ENCODE data around the gene NLRP1.
A peak's percentile ranks its signal among the peaks of the same experiment; 100 is the strongest.
"Not testable (repeated sequence)": the region's sequence is repeated elsewhere in the genome, so short reads cannot be mapped to it uniquely, and the experiment has no call there.

Gene NLRP1

DNA sequence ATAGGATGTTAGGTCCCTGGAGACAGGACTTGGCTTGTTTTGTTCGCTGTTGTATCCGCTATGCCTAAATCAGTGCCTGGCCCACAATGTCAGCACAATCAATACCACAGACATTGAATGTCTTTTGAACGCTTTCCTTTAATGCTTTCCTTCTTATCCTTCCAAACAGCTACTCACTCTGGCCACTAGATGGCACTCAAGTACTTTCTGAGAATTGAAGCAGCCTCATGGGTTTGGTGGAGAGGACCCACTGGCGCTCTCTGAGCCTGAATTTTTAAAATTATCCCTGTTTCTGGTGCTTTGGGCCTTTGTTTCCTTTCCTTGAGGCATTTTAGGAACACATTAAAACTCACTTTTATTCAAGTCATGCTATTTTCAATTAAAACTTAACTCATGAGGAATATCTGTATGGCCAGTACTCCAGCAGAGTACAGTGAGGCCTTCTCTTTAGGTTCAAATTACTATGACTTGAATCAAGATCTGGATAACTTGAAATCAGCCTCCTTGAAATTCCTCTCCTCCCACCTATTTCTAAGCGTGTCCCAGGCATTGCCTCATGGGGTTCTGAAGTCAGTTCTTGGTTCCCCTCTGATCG lies 3.2 kb upstream of the NLRP1 start:
- no peak for FAIRE-seq
- DNase-seq (ENCODE audit: low spot score), result peak; percentile 56

DNA sequence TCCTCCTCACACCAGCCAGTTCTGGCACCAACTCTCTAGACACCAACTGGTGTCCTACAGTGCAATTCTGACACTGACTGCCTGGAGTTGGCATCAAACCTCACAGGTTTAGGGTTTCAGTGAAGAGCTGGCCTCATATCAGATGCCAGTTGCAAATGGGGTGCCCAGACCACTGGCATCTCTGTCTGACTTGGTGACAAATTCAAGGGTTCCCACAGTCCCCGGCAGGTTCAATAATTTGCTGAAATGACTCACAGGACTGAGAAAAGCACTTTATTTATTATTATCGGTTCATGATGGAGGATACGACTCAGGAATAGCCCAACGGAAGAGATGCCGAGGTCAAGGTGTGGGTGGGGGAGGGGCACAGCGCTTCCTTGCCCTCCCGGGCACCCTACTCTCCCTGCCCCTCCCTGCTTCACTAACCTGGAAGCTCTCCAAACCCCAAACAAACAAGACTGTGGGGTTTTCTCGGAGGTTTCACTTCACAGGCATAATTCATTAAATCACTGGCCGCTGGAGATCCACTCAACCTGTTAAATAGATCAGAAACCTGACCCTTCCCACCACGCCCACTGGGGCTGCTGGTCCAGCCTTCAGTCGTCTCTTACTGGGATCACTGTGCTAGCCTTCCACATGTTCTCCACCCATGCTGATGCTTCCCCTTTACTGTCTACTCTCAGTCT lies 1.7 kb upstream of the NLRP1 start:
- FAIRE-seq (peak; percentile 39), DNase-seq (ENCODE audit: low spot score) (peak; percentile 74)

DNA sequence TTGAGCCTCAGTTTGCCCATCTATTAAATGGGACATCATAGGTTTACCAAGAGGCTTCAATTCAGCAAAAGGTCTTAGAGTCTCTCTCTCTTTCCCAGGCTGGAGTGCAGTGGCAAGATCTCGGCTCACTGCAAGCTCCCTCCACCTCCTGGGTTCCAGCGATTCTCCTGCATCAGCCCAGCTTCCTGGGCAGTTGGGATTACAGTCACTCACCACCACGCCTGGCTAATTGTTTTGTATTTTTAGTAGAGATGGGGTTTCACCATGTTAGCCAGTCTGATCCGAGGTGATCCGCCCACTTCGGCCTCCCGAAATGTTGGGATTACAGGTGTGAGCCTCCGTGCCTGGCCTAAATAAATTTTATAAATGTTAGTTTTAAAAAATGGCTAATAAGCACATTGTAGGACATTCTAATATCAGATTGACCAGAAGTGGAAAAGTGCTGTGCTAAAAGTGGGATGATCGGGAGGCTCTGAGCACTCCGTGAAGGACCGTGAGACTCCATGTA lies 1.0 kb upstream of the NLRP1 start:
- FAIRE-seq, result no peak

DNA sequence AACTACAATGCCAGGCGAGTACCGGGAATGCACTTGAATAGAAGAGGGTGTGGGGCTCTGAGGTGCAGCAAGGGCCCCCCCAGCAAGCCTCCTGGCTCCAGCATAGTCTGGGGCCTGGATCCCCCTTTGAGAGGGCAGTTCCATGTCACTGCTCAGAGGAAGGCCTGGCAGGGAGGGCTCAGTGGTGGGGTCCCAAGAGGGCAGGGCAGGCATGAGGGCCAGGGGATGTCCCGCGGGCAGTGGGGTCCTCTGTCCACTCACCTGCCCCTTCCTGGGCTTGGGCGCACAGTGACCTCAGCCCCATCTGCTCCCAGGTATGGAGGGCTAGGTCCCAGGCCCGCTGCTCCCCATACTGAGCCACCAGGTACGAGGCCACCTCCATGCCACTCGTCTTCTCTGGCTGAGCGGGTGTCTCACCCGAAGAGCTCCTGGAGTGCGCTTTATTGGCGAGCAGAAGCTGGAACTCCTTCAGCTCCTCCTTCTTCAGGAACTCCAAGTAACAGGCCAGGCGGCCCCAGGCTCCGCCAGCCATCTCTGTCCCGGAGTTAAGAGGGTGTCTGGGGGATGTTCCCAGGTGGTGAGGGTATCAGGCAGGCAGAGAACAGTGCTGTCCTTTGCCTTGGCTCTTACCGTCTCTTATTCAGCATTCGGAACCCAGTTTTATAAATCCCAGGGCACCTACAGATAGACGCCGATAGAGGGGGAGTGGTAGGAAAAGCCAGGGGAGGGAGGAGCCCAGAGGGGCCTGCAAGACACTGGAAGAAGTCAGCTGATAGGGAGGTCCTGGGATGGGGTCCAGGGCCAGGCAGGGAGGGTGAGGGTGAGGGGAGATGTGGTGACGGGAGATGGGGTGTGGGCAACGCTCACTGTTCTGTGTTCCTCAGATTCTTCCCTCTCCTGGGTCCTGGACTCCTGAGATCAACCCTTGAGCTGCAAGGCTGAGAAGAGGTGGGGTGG lies 605 bp downstream of the NLRP1 start:
- no peak for FAIRE-seq

More for the DNA sequence above, 1.0 kb upstream of the NLRP1 start:
- no peak for DNase-seq (ENCODE audit: low spot score)

DNA sequence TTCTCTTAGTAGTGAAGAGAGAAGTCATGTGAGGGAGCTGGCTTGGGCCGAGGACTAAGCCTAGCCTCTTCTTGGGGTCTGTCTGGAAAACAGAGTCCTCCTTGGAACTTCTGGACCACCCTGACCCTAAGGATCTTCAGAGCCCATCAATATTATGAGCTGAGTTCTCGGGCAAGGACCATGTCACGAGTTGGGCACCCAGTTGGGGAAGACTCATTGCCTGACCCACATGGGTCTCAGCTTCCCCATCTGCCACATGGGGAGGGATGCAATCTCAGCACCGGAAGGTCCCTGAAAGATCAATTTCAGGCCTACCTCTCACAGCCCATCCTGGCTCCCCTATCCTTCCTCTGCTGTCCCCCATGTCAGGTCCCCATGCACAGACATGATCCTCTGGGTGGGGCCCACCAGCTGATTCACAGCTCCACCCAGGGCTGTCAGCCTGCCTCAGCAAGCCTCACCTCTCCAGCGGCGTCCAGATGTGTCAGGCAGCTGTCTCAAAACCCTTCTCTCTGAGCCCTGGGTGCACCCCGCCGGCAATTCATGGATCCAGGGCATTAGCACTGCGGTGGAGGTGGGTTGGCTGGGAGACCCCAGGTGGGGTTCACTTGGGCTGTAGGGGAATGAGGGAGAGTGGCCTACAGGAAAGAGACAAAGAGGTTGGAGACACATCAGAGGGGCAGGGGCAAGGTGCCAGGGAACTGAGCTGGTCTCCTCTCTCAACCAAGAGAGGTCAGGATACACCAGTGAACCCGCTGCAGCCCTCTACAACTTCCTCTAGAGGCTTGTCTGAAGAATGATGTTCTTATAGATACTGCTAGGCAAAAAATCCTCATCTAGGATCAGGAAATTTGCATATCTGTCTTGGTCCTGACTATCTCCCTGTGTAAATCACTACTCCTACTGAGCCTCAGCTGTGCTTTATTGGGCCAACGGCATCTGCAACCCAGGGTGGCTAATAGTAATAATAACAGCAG lies 1.8 kb downstream of the NLRP1 start:
- no peak for DNase-seq (ENCODE audit: low spot score)
- FAIRE-seq, result no peak

More for the DNA sequence above, 605 bp downstream of the NLRP1 start:
- no peak for DNase-seq (ENCODE audit: low spot score)

DNA sequence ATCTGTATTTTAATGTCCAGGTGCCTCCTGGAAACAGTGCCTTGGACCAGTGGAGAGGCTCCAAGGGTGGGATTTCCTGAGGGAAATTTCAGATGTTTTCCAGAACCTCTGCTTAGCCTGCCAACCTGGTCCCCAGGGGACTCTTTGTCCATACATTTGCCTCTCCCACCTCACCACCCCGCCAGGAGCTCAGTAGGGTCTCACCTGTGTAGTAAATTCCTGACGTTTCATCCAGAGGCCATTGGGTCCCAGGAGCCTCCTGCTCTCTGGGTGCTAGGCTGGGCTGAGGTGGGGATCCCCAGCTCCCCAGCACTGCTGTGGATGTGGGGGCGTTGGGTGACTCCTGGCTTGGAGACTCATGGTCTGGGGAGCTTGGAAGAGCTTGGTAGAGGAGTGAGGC lies 2.7 kb downstream of the NLRP1 start:
- FAIRE-seq (no peak), DNase-seq (ENCODE audit: low spot score) (no peak)

DNA sequence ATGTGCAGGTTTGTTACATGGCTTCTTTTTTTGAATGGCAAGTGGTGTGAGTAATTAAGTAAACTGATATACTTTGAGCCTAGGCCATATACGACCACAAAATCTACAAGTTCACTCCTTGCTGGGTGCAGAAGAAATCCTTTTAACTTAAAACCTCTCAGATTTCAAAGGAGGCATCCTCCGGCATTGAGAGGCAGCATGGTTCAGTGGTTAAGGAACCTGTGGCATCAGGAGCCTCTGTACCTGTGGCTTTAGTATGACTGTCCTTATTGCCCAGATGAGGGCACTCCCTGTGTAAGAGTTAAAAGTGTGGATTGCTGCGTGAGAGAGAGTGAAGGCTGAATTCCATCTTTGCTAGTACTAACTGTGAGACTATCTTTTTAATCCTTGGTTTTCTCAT lies 3.3 kb downstream of the NLRP1 start:
- DNase-seq (ENCODE audit: low spot score) (no peak), FAIRE-seq (no peak)

DNA sequence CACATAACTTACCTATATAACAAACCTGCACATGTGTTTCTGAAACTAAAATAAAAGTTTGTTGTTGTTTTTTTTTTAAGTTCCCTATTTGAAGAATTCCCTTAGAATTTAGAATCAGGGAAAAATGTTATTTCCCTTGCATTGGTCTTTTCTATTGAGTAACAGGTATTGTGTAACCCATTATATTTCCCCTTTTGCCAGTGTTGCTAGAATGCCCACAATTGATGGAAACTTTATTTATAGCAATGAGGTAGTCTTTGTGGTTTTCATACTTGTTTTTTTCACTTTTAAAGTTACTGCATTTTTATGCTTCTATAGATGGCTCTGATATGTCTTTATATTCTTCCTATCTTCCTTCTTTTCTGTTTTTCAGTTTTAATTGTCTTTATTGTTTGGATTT lies 3.9 kb downstream of the NLRP1 start:
- FAIRE-seq (no peak), DNase-seq (ENCODE audit: low spot score) (no peak)

DNA sequence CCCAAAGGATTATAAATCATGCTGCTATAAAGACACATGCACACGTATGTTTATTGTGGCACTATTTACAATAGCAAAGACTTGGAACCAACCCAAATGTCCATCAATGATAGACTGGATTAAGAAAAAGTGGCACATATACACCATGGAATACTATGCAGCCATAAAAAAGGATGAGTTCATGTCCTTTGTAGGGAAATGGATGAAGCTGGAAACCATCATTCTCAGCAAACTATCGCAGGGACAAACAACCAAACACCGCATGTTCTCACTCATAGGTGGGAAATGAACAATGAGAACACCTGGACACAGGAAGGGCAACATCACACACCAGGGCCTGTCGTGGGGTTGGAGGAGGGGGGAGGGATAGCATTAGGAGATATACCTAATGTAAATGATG lies 5.5 kb downstream of the NLRP1 start:
- DNase-seq (ENCODE audit: low spot score); FAIRE-seq: not testable (repeated sequence)

DNA sequence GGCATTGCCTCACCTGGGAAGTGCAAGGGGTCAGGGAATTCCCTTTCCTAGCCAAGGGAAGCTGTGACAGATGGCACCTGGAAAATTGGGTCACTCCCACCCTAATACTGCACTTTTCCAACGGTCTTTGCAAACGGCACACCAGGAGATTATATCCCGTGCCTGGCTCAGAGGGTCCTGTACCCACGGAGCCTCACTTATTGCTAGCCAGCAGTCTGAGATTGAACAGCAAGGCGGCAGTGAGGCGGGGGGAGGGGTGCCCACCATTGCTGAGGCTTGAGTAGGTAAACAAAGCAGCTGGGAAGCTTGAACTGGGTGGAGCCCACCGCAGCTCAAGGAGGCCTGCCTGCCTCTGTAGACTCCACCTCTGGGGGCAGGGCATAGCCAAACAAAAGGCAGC lies 11.3 kb downstream of the NLRP1 start:
- not testable (repeated sequence) for DNase-seq (ENCODE audit: low spot score); FAIRE-seq

DNA sequence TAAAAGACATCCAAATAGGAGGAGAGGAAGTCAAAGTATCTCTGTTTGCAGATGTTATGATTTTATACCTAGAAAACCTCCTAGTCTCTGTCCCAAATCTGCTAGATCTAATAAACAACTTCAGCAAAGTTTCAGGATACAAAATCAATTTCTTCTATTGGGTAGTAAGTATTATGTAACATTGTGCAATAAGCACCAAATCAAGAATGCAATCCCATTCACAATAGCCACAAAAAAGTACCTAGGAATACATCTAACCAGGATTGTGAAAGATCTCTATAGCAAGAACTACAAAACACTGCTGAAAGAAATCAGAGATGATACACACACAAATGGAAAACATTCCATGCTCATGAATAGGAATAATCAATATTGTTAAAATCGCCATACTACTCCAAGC lies 13.0 kb downstream of the NLRP1 start:
- DNase-seq (ENCODE audit: low spot score) (no peak), FAIRE-seq (no peak)

DNA sequence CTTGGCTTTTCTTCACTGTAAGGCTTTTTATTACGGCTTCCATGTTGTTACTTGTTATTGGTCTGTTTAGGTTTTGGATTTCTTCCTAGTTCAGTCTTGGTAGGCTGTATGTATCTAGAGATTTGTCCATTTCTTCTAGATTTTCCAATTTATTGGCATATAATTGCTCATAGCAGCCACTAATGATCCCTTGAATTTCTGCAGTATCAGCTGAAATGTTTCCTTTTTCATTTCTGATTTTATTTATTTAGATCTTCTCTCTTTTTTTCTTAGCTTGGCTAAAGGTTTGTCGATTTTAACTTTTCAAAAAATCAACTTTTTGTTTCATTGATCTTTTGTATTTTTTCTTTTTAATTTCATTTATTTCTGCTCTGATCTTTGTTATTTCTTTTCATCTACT lies 18.5 kb downstream of the NLRP1 start:
- DNase-seq (ENCODE audit: low spot score) (no peak), FAIRE-seq (peak; percentile 37)

DNA sequence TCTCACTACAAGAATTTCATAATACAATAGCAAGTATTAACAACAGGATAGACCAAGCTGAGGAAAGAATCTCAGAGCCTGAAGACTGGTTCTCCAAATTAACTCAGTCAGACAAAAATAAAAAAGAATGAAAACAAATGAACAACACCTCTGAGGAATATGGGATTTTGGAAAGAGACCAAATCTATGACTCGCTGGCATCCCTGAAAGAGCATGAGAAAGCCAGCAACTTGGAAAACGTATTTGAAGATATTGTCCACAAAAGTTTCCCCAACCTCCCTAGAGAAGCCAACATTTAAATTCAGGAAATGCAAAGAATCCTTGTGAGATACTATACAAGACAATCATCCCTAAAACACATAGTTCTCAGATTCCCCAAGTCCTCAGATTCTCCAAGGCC lies 20.9 kb downstream of the NLRP1 start:
- DNase-seq (ENCODE audit: low spot score) (no peak), FAIRE-seq (no peak)

DNA sequence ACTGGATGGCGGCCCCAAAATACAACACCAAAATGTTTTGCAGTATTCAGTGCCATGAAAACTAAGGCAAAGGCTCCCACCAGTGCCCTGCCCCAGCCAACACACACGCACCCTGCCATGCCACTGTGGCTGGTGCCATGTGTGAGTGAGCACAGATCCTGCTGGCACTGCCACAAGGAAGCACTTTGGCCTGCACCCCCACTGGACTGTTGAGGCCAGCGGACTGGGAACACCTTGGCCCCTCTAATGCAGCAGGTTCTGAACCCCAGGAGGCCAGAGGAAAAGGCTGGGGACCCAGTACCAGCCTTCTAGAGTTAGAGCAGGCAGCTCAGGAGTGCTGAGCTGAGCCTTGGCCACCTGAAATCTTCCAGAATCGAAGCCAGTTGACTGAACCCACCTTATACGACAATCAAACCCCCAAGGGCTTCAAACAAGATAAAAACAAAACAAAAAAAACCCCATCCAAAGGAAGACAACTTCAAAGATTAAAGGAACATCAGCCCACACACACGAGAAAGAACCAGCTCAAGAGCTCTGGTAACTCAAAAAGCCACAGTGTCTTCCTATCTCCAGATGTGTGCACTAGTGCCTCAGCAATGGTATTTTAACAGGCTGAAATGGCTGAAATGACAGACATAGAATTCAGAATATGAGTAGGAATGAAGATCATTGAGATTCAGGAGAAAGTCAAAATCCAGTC lies 21.5 kb downstream of the NLRP1 start:
- no peak for DNase-seq (ENCODE audit: low spot score)

DNA sequence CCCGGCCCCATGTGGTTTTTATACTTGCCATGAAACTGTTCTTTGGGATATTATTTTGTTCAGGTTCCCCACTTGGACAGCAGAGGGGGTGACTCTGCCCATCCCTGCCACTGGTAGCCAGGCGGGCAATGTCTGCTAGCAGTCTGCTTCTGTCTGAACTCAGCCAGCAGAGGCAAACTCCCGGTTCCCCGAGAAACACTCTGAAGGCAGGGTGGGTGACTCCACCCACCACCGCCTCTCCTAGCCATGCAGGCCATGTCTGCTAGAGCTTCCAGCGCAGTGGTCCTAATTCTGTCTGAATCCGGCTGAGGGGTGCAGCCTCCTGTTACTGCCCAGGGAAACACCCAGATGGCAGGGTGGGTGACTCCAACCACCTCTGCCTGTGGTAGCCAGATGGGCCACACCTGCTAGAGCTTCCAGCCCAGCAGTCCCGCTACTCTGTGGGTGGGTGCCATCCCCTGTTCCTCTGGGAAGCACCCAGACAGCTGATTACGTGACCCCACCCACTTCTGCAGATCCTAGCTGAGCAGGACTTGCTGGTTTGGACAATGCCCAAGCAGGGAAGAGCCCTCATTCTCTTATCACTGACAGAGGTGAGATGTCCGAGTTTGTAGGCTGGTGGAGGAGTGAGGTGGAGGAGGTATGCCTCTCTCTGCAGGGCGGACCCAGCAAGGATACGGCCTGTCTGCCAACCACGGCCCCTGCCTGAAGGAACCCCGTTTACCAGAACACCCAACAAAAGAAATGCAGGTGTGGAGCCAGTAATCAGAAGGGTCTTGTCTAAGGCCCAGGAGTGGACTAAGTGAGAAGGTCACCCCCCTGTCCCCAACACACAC lies 22.4 kb downstream of the NLRP1 start:
- FAIRE-seq, result no peak
- DNase-seq (ENCODE audit: low spot score), result no peak

More for the DNA sequence above, 21.5 kb downstream of the NLRP1 start:
- no peak for FAIRE-seq

DNA sequence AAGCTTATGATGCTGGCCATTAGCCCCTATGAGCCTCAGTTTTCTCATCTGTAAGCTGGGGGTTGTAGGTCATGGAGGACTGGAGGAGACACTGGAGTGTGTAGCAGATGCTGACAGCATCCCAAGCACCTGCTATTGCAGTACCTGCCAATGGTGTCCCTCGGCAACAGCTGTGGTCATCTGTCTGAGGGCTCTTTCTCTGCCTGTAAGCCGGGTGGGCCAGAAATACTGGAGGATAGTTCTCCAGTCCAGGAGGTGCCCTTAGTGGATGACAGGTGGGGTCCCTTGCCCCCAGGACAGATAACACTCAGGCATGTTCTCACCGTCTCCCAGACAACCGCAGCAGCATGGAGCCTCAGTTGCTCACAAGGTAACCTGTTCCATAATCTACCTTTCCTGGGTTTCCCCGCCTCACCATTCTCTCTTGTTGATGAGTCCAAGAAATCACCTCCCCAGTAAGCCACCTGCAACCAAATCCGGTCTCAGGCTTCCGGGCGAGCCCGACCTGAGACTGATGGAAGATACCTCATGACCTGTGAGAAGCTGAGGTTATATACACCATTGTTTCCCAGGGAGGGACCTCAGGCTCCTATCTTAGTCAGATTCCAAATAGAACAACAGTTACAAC lies 23.8 kb downstream of the NLRP1 start:
- no peak for FAIRE-seq

DNA sequence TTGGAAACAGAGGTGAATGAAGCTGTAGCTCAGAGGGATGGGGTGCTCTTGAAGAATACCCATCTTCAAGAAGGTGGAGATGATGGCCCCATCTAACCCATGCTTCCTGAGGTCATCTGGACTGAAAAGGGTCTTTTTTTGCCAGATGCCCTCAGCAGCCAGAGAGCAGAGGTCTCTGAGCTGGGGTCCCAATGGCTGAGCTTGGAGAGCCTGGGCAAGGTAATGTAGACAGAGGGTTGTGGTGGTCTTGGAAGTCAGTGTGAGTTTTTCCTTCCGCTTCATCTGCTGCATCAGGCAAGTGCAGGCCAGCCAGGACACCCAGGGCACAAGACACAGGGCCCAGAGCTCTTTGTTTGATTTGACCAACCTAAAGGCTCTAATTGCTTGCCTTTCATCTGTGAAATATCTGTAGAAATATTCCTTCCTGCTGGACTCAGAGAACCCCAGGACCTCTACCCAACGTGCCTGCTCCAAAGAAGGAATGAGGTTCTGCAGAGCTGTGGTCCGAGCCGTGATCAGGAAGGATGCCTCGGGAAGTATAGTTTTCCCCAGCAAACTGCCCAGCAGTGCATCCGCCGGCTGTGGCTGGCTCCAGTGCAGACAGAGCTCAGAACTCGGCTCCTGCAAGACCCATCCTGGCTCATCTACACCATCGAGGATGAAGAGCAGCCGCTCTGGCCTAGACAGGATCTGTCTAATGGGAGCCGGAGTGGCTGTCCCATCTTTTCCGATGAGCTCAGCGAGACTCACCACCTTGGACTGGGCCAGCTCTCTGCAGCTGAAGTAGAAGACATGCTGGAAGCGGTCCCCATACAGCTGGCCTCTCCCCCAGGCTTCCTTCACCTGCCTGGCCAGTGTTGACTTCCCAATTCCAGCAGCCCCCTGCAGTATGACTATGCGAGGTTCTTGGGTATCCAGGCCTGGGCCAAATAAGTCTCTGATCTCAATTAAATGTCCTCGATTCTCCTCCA lies 25.2 kb downstream of the NLRP1 start:
- FAIRE-seq (no peak), DNase-seq (ENCODE audit: low spot score) (no peak)

More for the DNA sequence above, 23.8 kb downstream of the NLRP1 start:
- DNase-seq (ENCODE audit: low spot score), result no peak

DNA sequence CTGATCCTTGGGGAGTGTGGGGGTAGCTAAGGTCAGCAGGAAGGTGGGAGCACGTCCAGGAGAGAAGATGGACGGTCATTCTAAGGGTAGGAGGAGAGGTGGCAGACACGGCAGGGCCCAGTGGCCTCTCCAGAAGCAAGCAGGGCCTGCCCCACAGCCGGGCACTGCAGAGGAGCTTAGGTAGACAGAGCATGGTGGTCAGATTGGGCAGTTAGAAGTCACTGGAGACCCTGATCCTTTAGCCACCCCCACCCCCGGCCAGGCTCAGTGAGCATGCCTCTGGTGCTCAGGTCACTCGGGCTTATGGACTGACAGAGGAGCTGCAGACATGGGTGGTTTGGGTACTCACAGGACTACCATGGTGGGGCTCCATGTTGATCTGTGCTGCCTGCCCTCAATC lies 26.3 kb downstream of the NLRP1 start:
- DNase-seq (ENCODE audit: low spot score), result no peak
- no peak for FAIRE-seq
